K562 (cell line): ENCODE data around the gene LTBP1. TPM values are rescaled to one million over a fixed set of nuclear protein-coding genes. Genes with fewer than 3 reads are reported as not detected.

Experiments used
- ARID4B ChIP-seq: sonication (generic); formaldehyde crosslinking; IDR thresholded peaks from 2 replicates; pipeline ENCODE4 v1.8.0; 2022; ENCODE audit warnings: mild to moderate bottlenecking, missing genetic modification reagents
- CTBP1 ChIP-seq: fragments of 450-650 bp; IDR thresholded peaks from 2 replicates; pipeline ENCODE4 v1.6.1; 2016; ENCODE audit warnings: borderline replicate concordance
- EWSR1 ChIP-seq: fragments of 450-650 bp; IDR thresholded peaks from 2 replicates; pipeline ENCODE4 v1.6.1; 2018; ENCODE audit warnings: borderline replicate concordance, mild to moderate bottlenecking, low read depth, moderate library complexity; ENCODE audit not compliant: partially characterized antibody
- GATAD2B ChIP-seq: fragments of 450-650 bp; IDR thresholded peaks from 2 replicates; pipeline ENCODE4 v1.6.1; 2017; ENCODE audit warnings: mild to moderate bottlenecking, borderline replicate concordance
- GTF2A2 ChIP-seq: IDR thresholded peaks from 2 replicates; pipeline ENCODE4 v1.6.1; 2016; ENCODE audit warnings: mild to moderate bottlenecking, missing genetic modification characterization, missing compliant biosample characterization
- HES1 ChIP-seq: fragments of 450-650 bp; IDR thresholded peaks from 2 replicates; pipeline ENCODE4 v1.6.1; 2016; ENCODE audit warnings: low read depth, mild to moderate bottlenecking, moderate library complexity
- KAT8 ChIP-seq: fragments of 450-650 bp; IDR thresholded peaks from 2 replicates; pipeline ENCODE4 v1.6.1; 2016; ENCODE audit warnings: low read depth, mild to moderate bottlenecking
- PATZ1 ChIP-seq: fragments of 250-450 bp; sonication (Bioruptor Pico); IDR thresholded peaks from 2 replicates; pipeline ENCODE4 v1.5.0; 2020; ENCODE audit warnings: mild to moderate bottlenecking, borderline replicate concordance
- POLR2AphosphoS2 ChIP-seq: IDR thresholded peaks from 2 replicates; pipeline ENCODE4 v1.6.1; 2012; ENCODE audit warnings: low read length, improper control_type of control experiment
- RBFOX2 ChIP-seq: fragments of 200-400 bp; formaldehyde crosslinking; IDR thresholded peaks from 2 replicates; pipeline ENCODE4 v1.6.1; 2017; ENCODE audit warnings: low read depth, mild to moderate bottlenecking, low read length, moderate library complexity
- RFX1 ChIP-seq: fragments of 450-650 bp; IDR thresholded peaks from 2 replicates; pipeline ENCODE4 v1.6.1; 2016; ENCODE audit warnings: mild to moderate bottlenecking, moderate library complexity
- SMAD1 ChIP-seq: fragments of 150-350 bp; IDR thresholded peaks from 2 replicates; pipeline ENCODE4 v1.6.1; 2014; ENCODE audit warnings: low read length, low read depth; ENCODE audit not compliant: partially characterized antibody
- TEAD2 ChIP-seq: fragments of 450-650 bp; IDR thresholded peaks from 2 replicates; pipeline ENCODE4 v1.6.1; 2016; ENCODE audit warnings: missing genetic modification characterization, control low read depth, missing compliant biosample characterization
- THRB ChIP-seq: fragments of 450-650 bp; formaldehyde crosslinking; conservative IDR thresholded peaks from 2 replicates; pipeline ENCODE4 v1.4.0; 2022; ENCODE audit warnings: mild to moderate bottlenecking, missing genetic modification characterization
- ZFP36 ChIP-seq: fragments of 150-350 bp; IDR thresholded peaks from 2 replicates; pipeline ENCODE4 v1.6.1; 2018; ENCODE audit warnings: low read length, low read depth; ENCODE audit not compliant: partially characterized antibody
- ZNF146 ChIP-seq: IDR thresholded peaks from one replicate; pipeline ENCODE4 v1.6.1; 2018; ENCODE audit warnings: missing compliant biosample characterization; ENCODE audit not compliant: unreplicated experiment
- ZNF239 ChIP-seq: fragments of 250-450 bp; sonication (Bioruptor Pico); IDR thresholded peaks from 2 replicates; pipeline ENCODE4 v1.4.0; 2020; ENCODE audit warnings: mild to moderate bottlenecking
- ZNF274 ChIP-seq: IDR thresholded peaks from 2 replicates; pipeline ENCODE4 v1.6.1; 2011; ENCODE audit warnings: low read depth, mild to moderate bottlenecking, low read length, moderate library complexity, borderline replicate concordance
- ZNF766 ChIP-seq: fragments of 200-800 bp; sonication (Bioruptor generic); conservative IDR thresholded peaks from 2 replicates; pipeline ENCODE4 v1.6.1; 2016; ENCODE audit warnings: missing genetic modification characterization, missing compliant biosample characterization
- ZNF778 ChIP-seq: fragments of 450-650 bp; formaldehyde crosslinking; IDR thresholded peaks from 2 replicates; pipeline ENCODE4 v1.4.0; 2020; ENCODE audit warnings: mild to moderate bottlenecking, moderate library complexity
- polyA plus RNA-seq, 8 experiments: library from polyadenylated mRNA; depleted of rRNA in 4 of 8; stranded (reverse) in 5 of 8; unstranded in 3 of 8; fragments of >200 nt; fragmentation: Nextera tagmentation in 2 of 8; fragmentation: Illumina TruSeq in 1 of 8; extraction: Ambion mirVana in 2 of 8; extraction: Trizol in 1 of 8; gene quantifications; 2 replicates each; pipeline versions ENCODE4 v1.2.1 to v1.2.3, GENCODE V29; 2011 to 2014; ENCODE audit warnings: inconsistent platforms in 1 of 8, missing spikeins in 1 of 8
- total RNA-seq, 7 experiments: library from RNA; depleted of rRNA in 6 of 7; stranded (reverse); fragments of >200 nt in 6 of 7; fragmentation: Illumina TruSeq in 2 of 7; extraction: Trizol in 2 of 7; gene quantifications; 2 replicates each; pipeline versions ENCODE4 v1.2.1 to v1.2.3, GENCODE V29; 2011 to 2021; ENCODE audit warnings: low replicate concordance in 1 of 7

LTBP1 gene
- total and polyA plus RNA-seq, 9 of the 15 experiments (the other 6 are each of a cell fraction or from before 2014, with no cell fraction given): 3.6 to 16.4 (median 8.5) TPM

GRCh38 chr2:32960647-32961403 lies 14.1 kb downstream of the LTBP1 start (continued):
- TF ChIP-seq CTBP1 (peak; percentile 79; the same call in 1 of the 2 replicates), ZNF778 (no peak), GATAD2B (peak; percentile 79), ZNF274 (peak; percentile 35; the same call in 1 of the 2 replicates), KAT8 (no peak), ZFP36 (peak; percentile 4), RFX1 (no peak), ZNF239 (no peak), ARID4B (CRISPR knock-in tag) (no peak), RBFOX2 (no peak), GTF2A2 (tag) (no peak), PATZ1 (CRISPR knock-in tag) (no peak), ZNF766 (peak; percentile 88), ZNF146 (CRISPR knock-in tag) (no peak), THRB (no peak), EWSR1 (no peak), HES1 (peak; percentile 81), SMAD1 (peak; percentile 67), TEAD2 (tag) (no peak), POLR2AphosphoS2 (no peak)
